GM10248 (cell line): ENCODE measurements around the gene WIPF2.

Experiments
- CTCF ChIA-PET: fragments of 300-600 bp; sonication (Branson Sonifier 250); formaldehyde crosslinking; extraction: SDS; loops from one replicate; lab custom pipeline; 2021; ENCODE audit warnings: antibody characterized with exemption; lab: Yijun Ruan, JAX
- POLR2A ChIA-PET: fragments of 350-650 bp; sonication (Branson Sonifier 250); formaldehyde crosslinking; extraction: SDS; loops from one replicate; lab custom pipeline; 2020; ENCODE audit warnings: antibody characterized with exemption; lab: Yijun Ruan, JAX
- DNase-seq: peaks from one replicate; pipeline ENCODE4 v3.0.0; 2012; ENCODE audit errors: extremely low spot score
- TF ChIP-seq, protein P1 (sequence below): IDR thresholded peaks from 2 replicates; pipeline ENCODE4 v1.5.1; 2012; ENCODE audit warnings: mild to moderate bottlenecking, low read depth; ENCODE audit errors: extremely low read depth, missing control alignments, control extremely low read depth

Gene WIPF2

DNA sequence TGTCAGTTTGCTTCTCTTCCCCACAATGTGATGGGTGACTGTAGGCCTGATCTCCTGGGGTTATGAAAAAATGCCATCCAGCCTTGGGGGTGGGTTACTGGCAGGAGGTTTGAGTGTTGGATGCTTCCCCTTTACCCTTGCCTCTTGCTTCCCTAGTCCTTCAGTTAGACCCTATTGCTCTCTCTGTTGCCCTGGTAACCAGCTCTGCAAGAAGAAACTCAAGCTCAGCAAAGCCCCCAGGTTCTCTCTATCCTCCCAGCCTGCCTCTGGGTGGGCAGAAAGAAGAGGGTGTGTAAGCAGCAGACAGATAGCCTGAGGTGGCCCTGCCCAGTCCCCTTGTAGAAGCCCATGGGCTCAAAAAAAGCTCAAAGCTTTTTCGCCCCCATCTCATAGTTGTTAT, 44.6 kb upstream of the WIPF2 start:
- DNase-seq, result no peak
- ChIA-PET POLR2A (interaction anchor here (0.6 kb wide), 1 partner anchor 14 kb away, joined by 4 read pairs; no protein-coding TSS in a partner anchor), CTCF (interaction anchor here (1.4 to 3.4 kb wide), 3 partner anchors 17 to 301 kb away, joined by 3 to 27 read pairs (median 8); no protein-coding TSS in a partner anchor)
- TF ChIP-seq, protein P1, sequence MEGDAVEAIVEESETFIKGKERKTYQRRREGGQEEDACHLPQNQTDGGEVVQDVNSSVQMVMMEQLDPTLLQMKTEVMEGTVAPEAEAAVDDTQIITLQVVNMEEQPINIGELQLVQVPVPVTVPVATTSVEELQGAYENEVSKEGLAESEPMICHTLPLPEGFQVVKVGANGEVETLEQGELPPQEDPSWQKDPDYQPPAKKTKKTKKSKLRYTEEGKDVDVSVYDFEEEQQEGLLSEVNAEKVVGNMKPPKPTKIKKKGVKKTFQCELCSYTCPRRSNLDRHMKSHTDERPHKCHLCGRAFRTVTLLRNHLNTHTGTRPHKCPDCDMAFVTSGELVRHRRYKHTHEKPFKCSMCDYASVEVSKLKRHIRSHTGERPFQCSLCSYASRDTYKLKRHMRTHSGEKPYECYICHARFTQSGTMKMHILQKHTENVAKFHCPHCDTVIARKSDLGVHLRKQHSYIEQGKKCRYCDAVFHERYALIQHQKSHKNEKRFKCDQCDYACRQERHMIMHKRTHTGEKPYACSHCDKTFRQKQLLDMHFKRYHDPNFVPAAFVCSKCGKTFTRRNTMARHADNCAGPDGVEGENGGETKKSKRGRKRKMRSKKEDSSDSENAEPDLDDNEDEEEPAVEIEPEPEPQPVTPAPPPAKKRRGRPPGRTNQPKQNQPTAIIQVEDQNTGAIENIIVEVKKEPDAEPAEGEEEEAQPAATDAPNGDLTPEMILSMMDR, result no peak

DNA sequence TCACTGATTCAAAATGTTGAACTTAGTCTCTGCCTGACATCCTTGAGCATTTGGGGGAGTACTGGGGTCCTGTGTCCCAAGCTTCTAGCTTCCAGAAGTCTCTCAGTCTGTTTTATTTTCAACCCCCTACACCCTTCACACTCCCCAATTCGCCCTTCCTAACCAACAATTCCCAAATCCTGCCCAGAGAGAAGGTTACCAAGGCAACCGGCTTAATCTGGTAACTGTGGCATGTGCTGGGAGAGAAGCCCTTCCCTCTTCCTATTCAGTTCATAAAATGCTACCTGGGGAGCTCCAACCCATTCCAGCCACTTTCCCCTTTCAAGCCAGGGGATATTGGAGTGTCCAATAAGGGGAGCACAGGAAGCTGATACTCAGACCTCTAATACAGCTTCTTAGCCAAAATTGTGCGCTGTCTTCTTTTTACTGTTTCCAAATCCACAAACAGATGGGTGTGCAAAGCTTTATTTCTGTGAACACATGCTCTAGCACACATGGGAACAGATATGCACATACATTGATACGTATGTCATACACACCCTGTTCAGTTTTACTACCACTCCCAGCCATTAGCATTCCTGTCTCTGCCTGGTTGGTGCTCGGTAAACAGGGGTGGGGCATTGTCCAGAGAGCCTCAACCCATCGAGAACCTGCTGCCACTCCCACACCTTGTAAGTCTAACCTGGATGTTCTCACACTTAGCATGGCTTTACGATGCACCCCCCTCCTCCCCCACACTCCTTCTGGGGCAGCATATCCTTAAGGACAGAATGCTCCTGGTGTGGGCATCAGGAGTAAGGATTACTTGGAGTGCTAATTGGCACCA, 43.0 kb upstream of the WIPF2 start:
- ChIA-PET POLR2A (interaction anchor here (0.6 to 0.7 kb wide), 2 partner anchors 36 to 1023 kb away, joined by 4 read pairs; partner anchors contain the start of gene CASC3), CTCF (interaction anchor here (1.4 to 7.9 kb wide), 6 partner anchors 8 to 300 kb away, joined by 3 to 49 read pairs (median 8); no protein-coding TSS in a partner anchor)
- no peak for DNase-seq
- TF ChIP-seq, protein P1, result no peak

GRCh38 chr17:40176754-40177110, 42.4 kb upstream of the WIPF2 start:
- DNase-seq, result no peak
- POLR2A ChIA-PET, result no interaction called here
- TF ChIP-seq, protein P1, result no peak
- CTCF ChIA-PET, result interaction anchor here (1.4 to 7.9 kb wide), 4 partner anchors 9 to 150 kb away, joined by 5 to 49 read pairs (median 18); no protein-coding TSS in a partner anchor

GRCh38 chr17:40177275-40177874, 41.7 kb upstream of the WIPF2 start, which contains the start of gene RAPGEFL1:
Gene RAPGEFL1 (plus strand): TSS chr17:40177470. CDS start chr17:40177862, 392 bp downstream.
- POLR2A ChIA-PET, result interaction anchor here (0.7 kb wide), 1 partner anchor 64 kb away, joined by 3 read pairs; no protein-coding TSS in a partner anchor
- peak; percentile 94 for DNase-seq

GRCh38 chr17:40178021-40178601, 41.0 kb upstream of the WIPF2 start:
- TF ChIP-seq, protein P1, result no peak
- DNase-seq, result no peak
- ChIA-PET CTCF (interaction anchor here (1.3 to 7.9 kb wide), 3 partner anchors 10 to 150 kb away, joined by 3 to 49 read pairs (median 16); no protein-coding TSS in a partner anchor), POLR2A (no interaction called here)

More at GRCh38 chr17:40177275-40177874, 41.7 kb upstream of the WIPF2 start, which contains the start of gene RAPGEFL1:
- CTCF ChIA-PET, result interaction anchor here (1.3 to 7.9 kb wide), 3 partner anchors 10 to 149 kb away, joined by 3 to 49 read pairs (median 16); no protein-coding TSS in a partner anchor
- TF ChIP-seq, protein P1, result no peak
